GM10266 (cell line): Measurements from ENCODE around the gene SDHD.

Experiments used
- DNase-seq: peaks from one replicate; pipeline ENCODE4 v3.0.0; 2012; ENCODE audit errors: extremely low spot score
- CTCF ChIP-seq: IDR thresholded peaks from 2 replicates; pipeline ENCODE4 v1.5.1; 2012; ENCODE audit warnings: mild to moderate bottlenecking, low read depth; ENCODE audit not compliant: control insufficient read depth, insufficient read depth; ENCODE audit errors: missing control alignments

Gene SDHD

GRCh38 chr11:112127056-112127455, 40.4 kb downstream of the SDHD start:
- no peak for TF ChIP-seq CTCF
- DNase-seq = no peak

GRCh38 chr11:112128483-112129121, 41.9 kb downstream of the SDHD start:
- DNase-seq = no peak
- no peak for TF ChIP-seq CTCF

- no peak for TF ChIP-seq CTCF
- no peak for DNase-seq
Observed at GRCh38 chr11:112129656-112130055, 43.0 kb downstream of the SDHD start.

GRCh38 chr11:112132737-112133136, 46.1 kb downstream of the SDHD start:
- DNase-seq = no peak
- no peak for TF ChIP-seq CTCF

- DNase-seq = no peak
- TF ChIP-seq CTCF = no peak
Observed at GRCh38 chr11:112134473-112134872, 47.8 kb downstream of the SDHD start.

- no peak for DNase-seq
- TF ChIP-seq CTCF = no peak
Observed at GRCh38 chr11:112143597-112143996, 56.9 kb downstream of the SDHD start.
